Measurements from ENCODE around the gene GIMAP2.

GIMAP2 gene

GRCh38 chr7:150732786-150733481 lies 47.4 kb downstream of the GIMAP2 start:
- no peak overlapping the region for H3K27ac ChIP-seq (ENCODE audit: low read depth, low read length)
- no peak overlapping the region for H3K4me2 ChIP-seq (ENCODE audit: low read depth, low read length, poor library complexity, severe bottlenecking)
- H3K27me3 ChIP-seq (ENCODE audit: low read length) = no peaks in the 10 kb centered on the region
- H3K4me3 ChIP-seq (ENCODE audit: insufficient read depth, low read length, poor library complexity, severe bottlenecking) = no peak overlapping the region
- H3K9ac ChIP-seq (ENCODE audit: low read length) = no peak overlapping the region
- no peaks in the 10 kb centered on the region for H3K79me2 ChIP-seq (ENCODE audit: insufficient read depth, low read length)
- H3K9me2 ChIP-seq (replicated peaks; ENCODE audit: insufficient read depth, low read length) = no peaks in the 10 kb centered on the region
- H3F3A ChIP-seq (ENCODE audit: insufficient read depth) = no peaks in the 10 kb centered on the region
- no peaks in the 10 kb centered on the region for H3K36me3 ChIP-seq (ENCODE audit: low read length)
- TF ChIP-seq EZH2phosphoT487 (conservative IDR thresholded peaks at IDR 0.05; ENCODE audit: low read length) (no peak), CTCF (IDR thresholded peaks at IDR 0.05; ENCODE audit: insufficient read depth, low read length, poor library complexity, severe bottlenecking) (no peak)
- H2AFZ ChIP-seq (ENCODE audit: low read depth, low read length, severe bottlenecking) = no peak overlapping the region
- H4K20me1 ChIP-seq (ENCODE audit: low read depth, low read length) = no peaks in the 10 kb centered on the region
- H3K9me3 ChIP-seq (ENCODE audit: insufficient read depth, low read length) = no peaks in the 10 kb centered on the region

DNA sequence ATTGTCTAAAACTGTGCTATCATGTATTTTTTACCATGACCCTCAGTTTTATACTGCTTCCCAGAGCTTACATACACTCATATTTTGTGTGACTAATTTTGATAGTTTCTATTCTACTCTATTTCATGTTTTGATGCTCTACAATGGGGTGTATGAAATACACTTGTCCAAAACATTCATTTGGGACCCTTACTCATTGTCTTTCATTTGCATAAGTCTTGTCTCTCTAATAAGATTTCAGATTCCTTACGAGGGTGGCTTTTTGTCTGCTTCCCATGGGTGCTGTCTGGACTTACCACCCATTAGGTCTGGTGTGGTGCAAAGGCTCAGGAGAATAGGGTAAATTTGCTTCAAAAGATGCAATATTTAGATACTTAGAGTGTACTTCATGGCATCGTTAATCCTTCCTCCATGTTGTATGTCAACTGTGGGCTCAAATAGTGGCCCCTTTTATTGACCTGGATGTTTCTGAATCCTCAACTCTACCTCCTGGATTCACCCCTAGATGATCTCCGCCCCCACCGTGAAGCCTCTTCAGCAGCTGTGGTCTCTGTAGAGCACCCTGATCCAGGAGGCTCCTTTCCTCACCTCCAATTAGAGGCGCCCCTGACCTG lies 48.1 kb downstream of the GIMAP2 start:
- Histone ChIP-seq H3K4me2 (ENCODE audit: low read depth, low read length, poor library complexity, severe bottlenecking) (no peak overlapping the region), H3K27me3 (ENCODE audit: low read length) (no peaks in the 10 kb centered on the region), H3F3A (ENCODE audit: insufficient read depth) (no peaks in the 10 kb centered on the region), H3K9ac (ENCODE audit: low read length) (no peak overlapping the region), H2AFZ (ENCODE audit: low read depth, low read length, severe bottlenecking) (no peak overlapping the region), H3K36me3 (ENCODE audit: low read length) (no peaks in the 10 kb centered on the region), H3K9me3 (ENCODE audit: insufficient read depth, low read length) (no peaks in the 10 kb centered on the region), H4K20me1 (ENCODE audit: low read depth, low read length) (no peaks in the 10 kb centered on the region), H3K79me2 (ENCODE audit: insufficient read depth, low read length) (no peaks in the 10 kb centered on the region), H3K9me2 (replicated peaks; ENCODE audit: insufficient read depth, low read length) (no peaks in the 10 kb centered on the region), H3K27ac (ENCODE audit: low read depth, low read length) (no peak overlapping the region), H3K4me3 (ENCODE audit: insufficient read depth, low read length, poor library complexity, severe bottlenecking) (no peak overlapping the region)
- no peak for TF ChIP-seq CTCF (IDR thresholded peaks at IDR 0.05; ENCODE audit: insufficient read depth, low read length, poor library complexity, severe bottlenecking)
- no peak for TF ChIP-seq EZH2phosphoT487 (conservative IDR thresholded peaks at IDR 0.05; ENCODE audit: low read length)

- Histone ChIP-seq H3K79me2 (ENCODE audit: insufficient read depth, low read length) (no peaks in the 10 kb centered on the region), H3K27me3 (ENCODE audit: low read length) (no peaks in the 10 kb centered on the region), H3K36me3 (ENCODE audit: low read length) (no peaks in the 10 kb centered on the region), H3K4me2 (ENCODE audit: low read depth, low read length, poor library complexity, severe bottlenecking) (no peak overlapping the region), H4K20me1 (ENCODE audit: low read depth, low read length) (no peaks in the 10 kb centered on the region), H3K4me3 (ENCODE audit: insufficient read depth, low read length, poor library complexity, severe bottlenecking) (no peak overlapping the region), H3K9me3 (ENCODE audit: insufficient read depth, low read length) (no peaks in the 10 kb centered on the region), H3K9me2 (replicated peaks; ENCODE audit: insufficient read depth, low read length) (no peaks in the 10 kb centered on the region), H3K27ac (ENCODE audit: low read depth, low read length) (no peak overlapping the region), H3K9ac (ENCODE audit: low read length) (no peak overlapping the region), H2AFZ (ENCODE audit: low read depth, low read length, severe bottlenecking) (no peak overlapping the region), H3F3A (ENCODE audit: insufficient read depth) (no peaks in the 10 kb centered on the region)
- TF ChIP-seq CTCF (IDR thresholded peaks at IDR 0.05; ENCODE audit: insufficient read depth, low read length, poor library complexity, severe bottlenecking) = no peak
- no peak for TF ChIP-seq EZH2phosphoT487 (conservative IDR thresholded peaks at IDR 0.05; ENCODE audit: low read length)
These were observed 48.7 kb downstream of the GIMAP2 start for GRCh38 chr7:150734254-150734653.
